ENCODE results near the gene GINS1. TPM values are rescaled to one million over a fixed set of nuclear protein-coding genes. Genes with fewer than 3 reads are reported as not detected.

GINS1 gene
- total RNA-seq, 1 donor from 2014 or later, result 6.6 TPM

- no peak for FAIRE-seq
- H3K36me3 Mint-ChIP-seq (ENCODE audit: low read depth, unreplicated experiment), result peaks cover 7% of the 10 kb centered on the region
- TF ChIP-seq CTCF (IDR thresholded peaks at IDR 0.05; ENCODE audit: insufficient read depth, low read depth, low read length) (no peak), EZH2 (IDR thresholded peaks at IDR 0.05; ENCODE audit: insufficient read depth, low read length) (no peak)
These were observed 90.3 kb downstream of the GINS1 start for GRCh38 chr20:25497586-25498279.

More at GRCh38 chr20:25497586-25498279, 90.3 kb downstream of the GINS1 start:
- no peak overlapping the region for H3K9ac ChIP-seq (ENCODE audit: low read length)
- Mint-ChIP-seq H3K27me3 (ENCODE audit: low read depth, unreplicated experiment) (no peaks in the 10 kb centered on the region), H3K27ac (ENCODE audit: unreplicated experiment) (no peak overlapping the region), H3K4me1 (ENCODE audit: low read depth, unreplicated experiment) (no peaks in the 10 kb centered on the region), H3K4me3 (ENCODE audit: unreplicated experiment) (no peak overlapping the region), H3K9me3 (ENCODE audit: unreplicated experiment) (no peaks in the 10 kb centered on the region)
- no peaks in the 10 kb centered on the region for H3K27me3 ChIP-seq (ENCODE audit: insufficient read depth, low read length)
- H3K27ac ChIP-seq (ENCODE audit: low read depth, low read length), result no peak overlapping the region
- H3K4me1 ChIP-seq (ENCODE audit: insufficient read depth, low read length), result peaks cover 2% of the 10 kb centered on the region
- no peak for DNase-seq (ENCODE audit: low read depth)
- H2AFZ ChIP-seq (ENCODE audit: low read depth, low read length), result no peak overlapping the region
- H4K20me1 ChIP-seq (ENCODE audit: insufficient read depth, low read length), result peaks cover 7% of the 10 kb centered on the region
- no peak overlapping the region for H3K4me2 ChIP-seq (ENCODE audit: low read length)
- H3K9me3 ChIP-seq (ENCODE audit: insufficient read depth, low read depth, low read length), result no peaks in the 10 kb centered on the region
- H3K79me2 ChIP-seq (ENCODE audit: insufficient read depth, low read length), result no peaks in the 10 kb centered on the region
- no peak overlapping the region for H3K4me3 ChIP-seq (ENCODE audit: insufficient read depth, low read depth, low read length)
- no peaks in the 10 kb centered on the region for H3K36me3 ChIP-seq (ENCODE audit: insufficient read depth, low read length)

Other genes starting within 250 kb of the GINS1 start
- gene ENTPD6, start 212.0 kb upstream of the GINS1 start, total RNA-seq, result 50.7 and 57.8 TPM in 2 replicates
- 199 and 206 TPM in 2 replicates for gene PYGB, start 159.6 kb upstream of the GINS1 start, total RNA-seq
- 88.3 and 98.1 TPM in 2 replicates for gene ABHD12, start 16.8 kb upstream of the GINS1 start, total RNA-seq
- gene NINL, start 177.9 kb downstream of the GINS1 start, total RNA-seq, result 7.9 and 10.2 TPM in 2 replicates
- 5.0 and 5.7 TPM in 2 replicates for gene NANP, start 216.3 kb downstream of the GINS1 start, total RNA-seq